Activated CD4-positive, alpha-beta T cell treated with anti-CD3 and anti-CD28 coated beads, Interleukin-2, Interleukin-6, amounts not matched to agents 100 ng/mL and 50 ng/mL, durations not matched to agents 16 hours and 8 hours (primary cell): Measurements from ENCODE around the gene KAZN.

ENCODE experiments used
- DNase-seq: peaks from one replicate; pipeline ENCODE4 v3.0.0-alpha.2; 2020

KAZN gene

DNA sequence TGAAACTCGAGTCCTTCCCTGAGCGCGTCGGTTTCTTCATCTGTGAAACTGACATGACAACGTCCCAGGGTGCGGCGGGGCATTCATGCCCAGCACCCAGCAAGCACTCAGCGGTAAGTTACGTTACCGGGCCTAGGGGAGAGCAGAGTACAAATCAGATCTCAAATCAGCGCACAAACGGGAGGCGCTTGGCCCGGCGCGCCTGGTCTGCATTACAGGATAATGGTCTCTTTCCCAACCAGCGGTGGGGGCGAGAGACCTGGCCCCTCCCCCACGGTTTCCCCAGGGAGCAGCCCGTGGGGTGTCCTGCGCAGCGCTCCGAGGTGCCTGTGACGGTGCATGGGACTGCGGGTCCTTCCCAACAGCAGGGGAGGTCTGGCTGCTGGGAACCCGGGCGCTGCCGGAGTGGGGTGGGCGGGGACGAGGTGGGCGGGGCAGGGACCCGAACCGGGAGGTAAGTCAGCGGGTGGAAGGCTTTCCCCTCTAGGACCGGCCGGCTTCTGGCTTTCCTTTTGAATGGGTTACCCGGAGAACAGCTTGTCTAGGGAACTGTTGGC lies 556.1 kb downstream of the KAZN start:
- no peak for DNase-seq

DNA sequence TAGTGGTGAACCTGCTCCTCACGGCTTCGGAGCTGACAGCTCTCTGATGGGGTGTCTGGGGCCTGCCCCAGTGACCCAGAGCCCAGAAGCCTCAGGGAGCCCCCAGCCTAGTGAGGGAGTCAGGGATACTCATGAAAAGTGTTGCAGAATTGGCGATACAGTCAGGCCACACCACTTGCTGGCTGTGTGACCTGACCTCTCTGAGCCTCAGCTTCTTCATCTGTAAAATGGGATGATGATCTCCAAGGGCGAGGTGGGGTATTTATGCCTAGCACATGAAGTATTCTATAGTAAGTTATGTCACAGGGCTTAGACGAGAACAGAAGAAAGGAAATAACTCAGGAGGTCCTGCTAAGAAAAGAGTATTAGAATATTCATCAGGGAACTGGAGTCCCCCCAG lies 556.7 kb downstream of the KAZN start:
- no peak for DNase-seq

DNA sequence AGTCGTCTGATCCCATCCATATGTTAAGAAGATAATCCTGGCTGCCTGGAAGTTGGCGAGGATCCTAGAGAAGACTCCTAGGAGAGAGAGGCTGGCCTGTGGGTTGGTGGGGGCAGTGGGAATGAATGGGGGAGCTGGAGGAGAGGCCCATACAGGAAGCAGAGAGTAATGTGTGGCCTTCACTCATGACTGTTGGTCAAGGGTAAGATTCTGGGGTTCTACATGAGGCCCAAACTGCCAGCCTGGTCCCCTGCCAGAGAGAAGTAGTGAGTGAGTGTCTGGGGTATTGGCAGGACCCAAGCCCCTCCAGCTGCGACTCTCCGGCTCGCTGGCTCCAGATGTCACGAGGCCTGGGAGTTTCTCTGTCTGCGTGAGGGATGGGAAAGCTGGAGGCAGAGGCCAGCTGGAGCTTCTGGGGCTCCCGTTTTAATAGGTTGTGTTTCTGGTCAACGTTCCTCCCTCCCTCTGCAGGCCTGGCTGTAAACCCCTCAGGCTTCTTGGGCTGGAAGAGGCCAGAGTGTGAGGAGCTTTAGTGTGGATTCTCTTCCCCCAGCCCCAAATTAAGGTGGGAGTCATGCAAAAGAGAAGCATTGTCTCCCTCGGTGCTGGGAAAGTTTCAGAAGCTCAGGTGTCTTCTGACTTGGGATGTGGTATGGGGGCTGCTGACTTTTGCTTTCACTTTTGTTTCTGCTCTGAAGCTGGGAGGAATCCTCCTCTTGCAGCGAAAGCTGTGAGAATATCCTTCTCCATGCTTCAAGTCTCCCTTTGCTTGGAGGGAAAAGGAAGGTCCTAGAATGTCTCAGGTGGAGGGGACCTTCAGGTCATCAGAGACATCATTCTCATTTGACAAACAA lies 557.6 kb downstream of the KAZN start:
- no peak for DNase-seq

DNA sequence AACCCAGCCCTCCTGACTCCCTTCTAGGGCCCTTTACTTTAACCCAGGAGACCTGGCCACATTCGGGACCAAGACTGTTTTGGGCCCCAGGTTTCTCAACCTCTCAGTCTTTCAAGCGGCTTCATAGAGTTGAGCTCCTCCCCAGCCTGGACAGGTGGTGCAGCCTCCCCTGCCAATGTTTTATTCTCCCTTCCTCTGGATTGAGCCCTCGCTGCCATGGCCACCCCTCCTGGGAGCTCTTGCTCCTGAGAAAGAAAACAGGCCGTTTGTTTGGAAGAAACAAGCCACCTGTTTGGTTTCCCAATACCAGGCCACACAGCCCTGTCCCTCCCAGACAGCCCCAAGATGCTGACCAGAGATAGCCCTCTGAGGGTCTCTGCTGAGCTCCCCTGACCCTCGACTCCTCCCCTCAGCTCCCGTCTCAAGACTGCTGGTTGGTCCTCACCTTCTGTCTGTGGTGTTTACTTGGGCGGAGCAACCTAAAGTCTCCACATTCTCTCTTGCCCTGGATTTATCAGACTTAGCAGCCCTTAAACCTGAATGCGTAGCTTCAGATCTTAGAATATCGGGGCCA lies 558.4 kb downstream of the KAZN start:
- DNase-seq, result no peak

DNA sequence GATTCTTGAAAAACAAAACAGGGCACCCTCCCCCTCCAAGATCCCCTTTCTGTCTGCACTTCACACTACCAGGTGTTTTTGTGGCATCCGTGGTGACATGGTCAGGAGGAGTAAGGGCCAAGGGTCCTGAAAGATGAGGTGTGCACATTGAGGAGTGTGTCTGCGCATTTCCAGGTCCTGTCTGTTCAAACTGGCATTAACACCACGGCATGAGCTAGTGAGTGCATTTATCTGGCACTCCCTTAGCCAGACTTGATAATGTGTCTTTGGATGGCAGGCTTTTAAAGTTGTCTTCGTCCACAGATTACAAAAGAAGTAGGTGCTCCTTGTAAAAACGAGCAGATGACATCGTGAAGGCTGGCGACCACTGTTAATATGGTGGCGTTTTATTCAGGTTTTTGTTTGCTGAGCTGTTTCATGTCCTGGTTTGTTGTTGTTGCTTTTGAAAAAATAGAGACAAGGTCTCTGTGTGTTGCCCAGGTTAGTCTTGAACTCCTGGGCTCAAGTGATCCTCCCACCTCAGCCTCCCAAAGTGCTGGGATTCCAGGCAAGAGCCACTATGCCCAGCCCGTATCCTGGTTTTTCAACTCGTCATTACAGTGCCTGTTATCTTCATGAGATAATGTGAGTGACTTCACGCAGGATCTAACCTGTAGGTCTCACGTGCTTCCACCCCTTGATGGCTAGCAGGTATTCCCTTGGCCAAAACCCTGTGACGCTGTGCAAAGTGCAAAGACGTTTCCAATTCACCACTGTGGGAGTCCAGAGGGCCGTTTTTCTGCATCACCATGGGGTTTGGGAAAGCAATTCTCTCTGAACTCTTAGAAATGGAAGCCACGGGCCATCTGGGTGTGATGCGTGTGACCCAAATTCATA lies 559.3 kb downstream of the KAZN start:
- no peak for DNase-seq

DNA sequence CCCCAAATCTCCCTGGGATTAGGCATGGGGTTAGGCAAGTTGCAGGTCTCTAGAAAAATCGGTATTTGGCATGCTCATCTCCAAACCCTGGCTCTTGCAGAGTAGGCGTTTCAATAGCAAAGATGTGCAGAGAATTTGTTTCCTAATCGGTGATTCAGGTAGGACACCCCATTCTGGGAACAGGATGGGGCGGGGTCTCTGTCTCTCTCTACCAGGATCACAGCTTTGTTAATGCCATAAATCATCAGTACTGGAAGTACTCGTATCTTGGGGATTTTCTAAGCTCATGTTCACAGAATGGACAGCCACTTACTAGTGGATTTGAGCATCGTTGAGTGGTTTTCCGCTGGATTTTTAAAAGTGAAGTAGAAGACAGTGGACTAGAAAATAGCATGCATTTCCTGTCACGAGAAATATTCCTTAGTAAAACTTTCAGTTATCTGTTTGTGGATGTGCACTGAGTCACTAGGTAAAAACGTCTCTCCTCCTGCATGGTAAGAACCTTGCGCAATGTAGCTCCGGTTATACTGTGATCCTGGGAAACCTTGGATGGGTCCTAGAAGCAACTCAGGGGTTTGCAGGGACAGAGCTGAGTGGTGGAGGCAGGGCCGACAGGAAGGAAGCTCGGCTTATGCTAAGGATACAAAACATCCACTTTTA lies 560.2 kb downstream of the KAZN start:
- DNase-seq, result no peak

DNA sequence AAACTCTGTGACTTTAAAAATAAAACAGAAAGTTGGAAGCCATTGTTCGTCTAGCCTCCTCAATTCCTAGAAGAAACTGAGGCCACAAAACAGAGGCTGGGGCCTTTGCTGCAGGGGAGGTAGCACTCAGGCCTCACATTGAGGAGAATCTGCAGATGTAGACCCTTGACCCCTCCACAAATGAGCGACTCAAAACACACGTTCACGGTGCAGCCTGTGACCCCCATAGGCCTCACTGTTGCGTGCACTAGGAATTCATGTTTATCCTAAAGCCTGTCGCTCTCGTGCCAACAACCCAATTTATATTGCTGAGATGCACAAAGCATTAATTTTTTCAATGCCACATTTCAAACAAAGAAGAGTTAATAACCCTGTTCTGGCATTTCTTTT lies 560.7 kb downstream of the KAZN start:
- DNase-seq, result no peak

DNA sequence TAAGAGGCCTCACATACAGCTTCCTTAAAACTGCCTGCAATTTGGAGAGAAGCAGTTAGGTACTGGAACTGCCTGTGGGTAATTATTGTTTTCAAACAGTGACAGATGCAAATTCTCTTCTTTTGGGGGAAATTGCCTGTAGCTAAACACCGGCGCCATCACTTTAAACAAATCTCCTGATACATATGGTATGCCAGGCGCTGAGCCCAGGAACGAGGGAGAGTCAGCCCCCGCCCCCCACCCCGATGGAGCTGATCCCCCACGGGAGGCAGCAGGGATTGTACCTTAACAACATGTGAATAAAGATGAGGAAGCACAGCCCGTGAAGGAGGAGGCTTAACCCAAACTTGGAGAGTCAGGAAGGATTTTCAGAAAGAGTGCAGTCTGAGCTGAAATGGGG lies 562.1 kb downstream of the KAZN start:
- DNase-seq, result no peak

DNA sequence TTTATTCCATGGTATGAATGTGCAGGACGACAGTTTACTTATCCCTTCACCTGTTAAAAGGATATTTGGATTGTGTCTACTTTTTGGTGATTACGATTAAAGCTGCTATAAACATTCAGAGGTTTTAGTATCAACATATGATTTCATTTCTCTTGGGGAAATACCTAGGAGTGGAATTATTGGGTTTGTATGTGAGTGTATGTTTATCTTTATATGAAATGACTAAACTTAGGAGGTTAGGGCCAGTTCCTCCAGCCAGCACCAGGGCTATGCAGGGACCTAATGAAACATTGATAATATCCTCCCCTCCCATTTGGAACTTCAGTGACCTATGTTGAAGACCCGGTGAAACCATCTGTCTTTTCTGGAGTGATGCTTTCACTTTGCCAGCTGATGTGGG lies 568.9 kb downstream of the KAZN start:
- no peak for DNase-seq
